H9 (cell line): Measurements from ENCODE around the gene SETD6. TPM values are rescaled to one million over a fixed set of nuclear protein-coding genes. Genes with fewer than 3 reads are reported as not detected.

ENCODE experiments used
- DNase-seq: peaks from one replicate; pipeline ENCODE4 v3.0.0-alpha.2; 2017
- H2AFZ ChIP-seq: one replicate; pipeline ENCODE4 v1.6.1; 2013; ENCODE audit warnings: mild to moderate bottlenecking, low read length, control low read depth, moderate library complexity
- H2AK5ac ChIP-seq: 2 replicates; pipeline ENCODE4 v1.6.1; 2013; ENCODE audit warnings: low read length, control low read depth, mixed read lengths; ENCODE audit not compliant: insufficient read length
- H2BK120ac ChIP-seq: one replicate; pipeline ENCODE4 v1.6.1; 2013; ENCODE audit warnings: low read depth, mild to moderate bottlenecking, low read length, control low read depth, inconsistent platforms; ENCODE audit not compliant: poor library complexity, severe bottlenecking
- H2BK12ac ChIP-seq: 2 replicates; pipeline ENCODE4 v1.6.1; 2013; ENCODE audit warnings: low read length, control low read depth, mixed read lengths, low read depth; ENCODE audit not compliant: insufficient read length
- H2BK15ac ChIP-seq: 2 replicates; pipeline ENCODE4 v1.6.1; 2013; ENCODE audit warnings: low read depth, low read length, control low read depth
- H2BK20ac ChIP-seq: one replicate; pipeline ENCODE4 v1.6.1; 2013; ENCODE audit warnings: low read depth, mild to moderate bottlenecking, low read length, control low read depth, inconsistent platforms; ENCODE audit not compliant: poor library complexity, severe bottlenecking
- H2BK5ac ChIP-seq: 2 replicates; pipeline ENCODE4 v1.6.1; 2013; ENCODE audit warnings: low read length, control low read depth, mixed read lengths; ENCODE audit not compliant: insufficient read length
- H3K14ac ChIP-seq: 2 replicates; pipeline ENCODE4 v1.6.1; 2013; ENCODE audit warnings: low read length, control low read depth; ENCODE audit not compliant: insufficient read depth
- H3K18ac ChIP-seq: 2 replicates; pipeline ENCODE4 v1.6.1; 2013; ENCODE audit warnings: low read depth, mild to moderate bottlenecking, mixed read lengths, low read length, control low read depth; ENCODE audit not compliant: insufficient read length
- H3K23ac ChIP-seq: 2 replicates; pipeline ENCODE4 v1.6.1; 2013; ENCODE audit warnings: low read length, control low read depth, mixed read lengths, low read depth; ENCODE audit not compliant: insufficient read length
- H3K23me2 ChIP-seq: 2 replicates; pipeline ENCODE4 v1.6.1; 2013; ENCODE audit warnings: low read depth, mild to moderate bottlenecking, mixed read lengths, low read length, control low read depth; ENCODE audit not compliant: insufficient read length, poor library complexity, severe bottlenecking
- H3K27ac ChIP-seq: 2 replicates; pipeline ENCODE4 v1.5.1; 2013; ENCODE audit warnings: low read length, control low read depth, mixed read lengths, low read depth; ENCODE audit not compliant: insufficient read length
- H3K27me3 ChIP-seq: 2 replicates; pipeline ENCODE4 v1.6.1; 2013; ENCODE audit warnings: low read length, control low read depth, inconsistent platforms; ENCODE audit not compliant: insufficient read depth
- H3K4ac ChIP-seq: 2 replicates; pipeline ENCODE4 v1.6.1; 2013; ENCODE audit warnings: low read depth, mild to moderate bottlenecking, control low read depth, inconsistent platforms, low read length, moderate library complexity
- H3K4me1 ChIP-seq: 2 replicates; pipeline ENCODE4 v1.6.1; 2013; ENCODE audit warnings: low read length, control low read depth, inconsistent platforms; ENCODE audit not compliant: insufficient read depth
- H3K4me2 ChIP-seq: 2 replicates; pipeline ENCODE4 v1.6.1; 2013; ENCODE audit warnings: low read length, control low read depth, mixed read lengths; ENCODE audit not compliant: insufficient read length, insufficient read depth
- H3K56ac ChIP-seq: 2 replicates; pipeline ENCODE4 v1.6.1; 2013; ENCODE audit warnings: low read depth, mild to moderate bottlenecking, mixed read lengths, low read length, control low read depth; ENCODE audit not compliant: insufficient read length
- H3K79me1 ChIP-seq: 2 replicates; pipeline ENCODE4 v1.6.1; 2013; ENCODE audit warnings: low read depth, mild to moderate bottlenecking, moderate library complexity, low read length, control low read depth, inconsistent platforms; ENCODE audit not compliant: insufficient read depth, poor library complexity, severe bottlenecking
- H3K79me2 ChIP-seq: 2 replicates; pipeline ENCODE4 v1.6.1; 2013; ENCODE audit warnings: low read length, control low read depth, inconsistent platforms; ENCODE audit not compliant: insufficient read depth
- H3K9ac ChIP-seq: 2 replicates; pipeline ENCODE4 v1.6.1; 2013; ENCODE audit warnings: low read length, control low read depth, mixed read lengths; ENCODE audit not compliant: insufficient read length; ENCODE audit errors: extremely low read depth
- H3K9me3 ChIP-seq: one replicate; pipeline ENCODE4 v1.6.1; 2013; ENCODE audit warnings: low read depth, low read length, inconsistent platforms; ENCODE audit not compliant: control insufficient read depth
- H3T11ph ChIP-seq: one replicate; pipeline ENCODE4 v1.6.1; 2013; ENCODE audit warnings: mild to moderate bottlenecking, low read length, control low read depth, inconsistent platforms
- H4K20me1 ChIP-seq: one replicate; pipeline ENCODE4 v1.6.1; 2013; ENCODE audit not compliant: control insufficient read depth, insufficient read length, insufficient read depth
- H4K5ac ChIP-seq: 2 replicates; pipeline ENCODE4 v1.6.1; 2013; ENCODE audit warnings: low read depth, mild to moderate bottlenecking, mixed read lengths, low read length, control low read depth; ENCODE audit not compliant: insufficient read length
- H4K8ac ChIP-seq: replicated peaks from 2 replicates; pipeline ENCODE4 v1.6.1; 2013; ENCODE audit warnings: low read length, control low read depth, mixed read lengths, low read depth; ENCODE audit not compliant: insufficient read length
- H4K91ac ChIP-seq: 2 replicates; pipeline ENCODE4 v1.6.1; 2013; ENCODE audit warnings: low read depth, mild to moderate bottlenecking, moderate library complexity, mixed read lengths, low read length, control low read depth; ENCODE audit not compliant: insufficient read length
- H3K27ac Mint-ChIP-seq, 3 experiments: 2 replicates in 2 of 3; 3 replicates in 1 of 3; pipeline ENCODE4 v1.8.0; 2020 to 2021; ENCODE audit warnings: mixed read lengths in 3 of 3, mild to moderate bottlenecking in 1 of 3, moderate library complexity in 1 of 3
- H3K27me3 Mint-ChIP-seq: 2 replicates; pipeline ENCODE4 v1.8.0; 2021; ENCODE audit warnings: low read depth, mild to moderate bottlenecking, moderate library complexity, mixed read lengths
- H3K36me3 Mint-ChIP-seq, 3 experiments: 2 replicates in 2 of 3; 3 replicates in 1 of 3; pipeline ENCODE4 v1.8.0; 2020 to 2021; ENCODE audit warnings: low read depth in 3 of 3, mixed read lengths in 3 of 3; ENCODE audit not compliant: insufficient read depth in 1 of 3
- H3K4me1 Mint-ChIP-seq, 2 experiments: 2 replicates each; pipeline ENCODE4 v1.8.0; 2020; ENCODE audit warnings: mixed read lengths in 2 of 2
- H3K4me3 Mint-ChIP-seq, 2 experiments: 2 replicates in 1 of 2; 3 replicates in 1 of 2; pipeline ENCODE4 v1.8.0; 2020 to 2021; ENCODE audit warnings: mild to moderate bottlenecking in 2 of 2, mixed read lengths in 2 of 2, moderate library complexity in 1 of 2
- H3K9me3 Mint-ChIP-seq, 2 experiments: 2 replicates in 1 of 2; 3 replicates in 1 of 2; pipeline ENCODE4 v1.8.0; 2020; ENCODE audit warnings: mild to moderate bottlenecking in 2 of 2, mixed read lengths in 2 of 2, moderate library complexity in 1 of 2
- WGBS: extraction: QIAGEN DNeasy Blood & Tissue Kit; methylation state at CpG from one replicate; pipeline ENCODE4 v1.1.7; 2013; ENCODE audit warnings: missing lambda C conversion rate, low lambda C conversion rate, mixed read lengths; ENCODE audit not compliant: insufficient read length; ENCODE audit errors: extremely low coverage; 5-methylcytosine and 5-hydroxymethylcytosine counted together
- total RNA-seq: library from RNA; stranded (reverse); gene quantifications from 2 replicates; pipeline ENCODE4 v1.2.1, GENCODE V29; 2021
- TF ChIP-seq, protein P1 (sequence below): fragments of 200-600 bp; sonication (generic); conservative IDR thresholded peaks from 3 replicates; pipeline ENCODE4 v1.8.0; 2021; ENCODE audit warnings: antibody characterized with exemption, mild to moderate bottlenecking

Gene SETD6
- total RNA-seq, 1 experiment from 2014 or later = 55.6 TPM

DNA sequence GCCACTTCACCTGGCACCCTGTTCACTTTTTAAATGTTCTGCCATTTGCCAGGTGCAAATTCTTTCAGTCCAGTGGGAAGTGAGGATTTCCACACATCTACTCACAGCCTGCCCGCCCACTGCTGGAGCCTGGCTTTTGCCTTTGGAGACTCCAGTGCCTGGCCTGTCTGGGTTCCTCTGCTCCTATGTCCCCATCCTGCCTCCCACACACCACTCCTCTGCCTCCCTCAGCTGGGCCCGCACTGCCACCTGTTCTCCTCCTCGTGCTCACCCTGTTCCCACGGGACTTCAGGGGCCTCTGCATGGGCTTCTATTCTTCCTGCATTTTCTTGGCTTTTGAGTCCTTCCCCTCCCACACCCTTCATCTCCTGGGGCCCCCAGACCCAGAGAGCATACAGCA, 23.3 kb upstream of the SETD6 start:
- H3K36me3 Mint-ChIP-seq = peaks cover 0 to 2% (median 0%) of the 10 kb centered on the region in 3 experiments; a peak in 1 of 7 replicates

More for the DNA sequence above, 23.3 kb upstream of the SETD6 start:
- Mint-ChIP-seq H3K27me3 (peaks cover 28% of the 10 kb centered on the region), H3K4me1 (peaks cover 14 to 39% of the 10 kb centered on the region in 2 experiments), H3K27ac (no peak overlapping the region; a peak in 1 of 7 replicates), H3K9me3 (peaks cover 0 to 2% of the 10 kb centered on the region in 2 experiments; a peak in 2 of 5 replicates), H3K4me3 (no peak overlapping the region)
- H3K56ac ChIP-seq = no peak overlapping the region
- no peaks in the 10 kb centered on the region for H3K23me2 ChIP-seq
- H2BK5ac ChIP-seq = no peak overlapping the region
- no peak overlapping the region for H3K14ac ChIP-seq
- no CpG with 5 or more reads among the region's 4 CpGs for WGBS
- H4K8ac ChIP-seq = no peak overlapping the region
- no peak overlapping the region for H3K18ac ChIP-seq
- no peak overlapping the region for H2BK20ac ChIP-seq
- H4K91ac ChIP-seq = no peak overlapping the region
- H3K4me2 ChIP-seq = no peak overlapping the region
- H2BK120ac ChIP-seq = no peak overlapping the region
- H3K79me2 ChIP-seq = no peaks in the 10 kb centered on the region
- H3K79me1 ChIP-seq = no peaks in the 10 kb centered on the region
- H4K5ac ChIP-seq = no peak overlapping the region
- no peak overlapping the region for H3K9ac ChIP-seq
- H3T11ph ChIP-seq = no peak overlapping the region
- no peak overlapping the region for H2BK15ac ChIP-seq
- no peaks in the 10 kb centered on the region for H3K27me3 ChIP-seq
- no peak overlapping the region for H2AFZ ChIP-seq
- H3K27ac ChIP-seq = no peak overlapping the region
- H4K20me1 ChIP-seq = no peaks in the 10 kb centered on the region
- TF ChIP-seq, protein P1, sequence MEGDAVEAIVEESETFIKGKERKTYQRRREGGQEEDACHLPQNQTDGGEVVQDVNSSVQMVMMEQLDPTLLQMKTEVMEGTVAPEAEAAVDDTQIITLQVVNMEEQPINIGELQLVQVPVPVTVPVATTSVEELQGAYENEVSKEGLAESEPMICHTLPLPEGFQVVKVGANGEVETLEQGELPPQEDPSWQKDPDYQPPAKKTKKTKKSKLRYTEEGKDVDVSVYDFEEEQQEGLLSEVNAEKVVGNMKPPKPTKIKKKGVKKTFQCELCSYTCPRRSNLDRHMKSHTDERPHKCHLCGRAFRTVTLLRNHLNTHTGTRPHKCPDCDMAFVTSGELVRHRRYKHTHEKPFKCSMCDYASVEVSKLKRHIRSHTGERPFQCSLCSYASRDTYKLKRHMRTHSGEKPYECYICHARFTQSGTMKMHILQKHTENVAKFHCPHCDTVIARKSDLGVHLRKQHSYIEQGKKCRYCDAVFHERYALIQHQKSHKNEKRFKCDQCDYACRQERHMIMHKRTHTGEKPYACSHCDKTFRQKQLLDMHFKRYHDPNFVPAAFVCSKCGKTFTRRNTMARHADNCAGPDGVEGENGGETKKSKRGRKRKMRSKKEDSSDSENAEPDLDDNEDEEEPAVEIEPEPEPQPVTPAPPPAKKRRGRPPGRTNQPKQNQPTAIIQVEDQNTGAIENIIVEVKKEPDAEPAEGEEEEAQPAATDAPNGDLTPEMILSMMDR = no peak
- H3K4me1 ChIP-seq = no peaks in the 10 kb centered on the region; the same call in 1 of the 2 replicates
- H2BK12ac ChIP-seq = no peak overlapping the region
- H3K9me3 ChIP-seq = no peaks in the 10 kb centered on the region
- no peak overlapping the region for H3K23ac ChIP-seq
- no peak overlapping the region for H2AK5ac ChIP-seq
- no peak for DNase-seq
- H3K4ac ChIP-seq = no peak overlapping the region
